ENCODE data around the gene ICAM3.

DNA sequence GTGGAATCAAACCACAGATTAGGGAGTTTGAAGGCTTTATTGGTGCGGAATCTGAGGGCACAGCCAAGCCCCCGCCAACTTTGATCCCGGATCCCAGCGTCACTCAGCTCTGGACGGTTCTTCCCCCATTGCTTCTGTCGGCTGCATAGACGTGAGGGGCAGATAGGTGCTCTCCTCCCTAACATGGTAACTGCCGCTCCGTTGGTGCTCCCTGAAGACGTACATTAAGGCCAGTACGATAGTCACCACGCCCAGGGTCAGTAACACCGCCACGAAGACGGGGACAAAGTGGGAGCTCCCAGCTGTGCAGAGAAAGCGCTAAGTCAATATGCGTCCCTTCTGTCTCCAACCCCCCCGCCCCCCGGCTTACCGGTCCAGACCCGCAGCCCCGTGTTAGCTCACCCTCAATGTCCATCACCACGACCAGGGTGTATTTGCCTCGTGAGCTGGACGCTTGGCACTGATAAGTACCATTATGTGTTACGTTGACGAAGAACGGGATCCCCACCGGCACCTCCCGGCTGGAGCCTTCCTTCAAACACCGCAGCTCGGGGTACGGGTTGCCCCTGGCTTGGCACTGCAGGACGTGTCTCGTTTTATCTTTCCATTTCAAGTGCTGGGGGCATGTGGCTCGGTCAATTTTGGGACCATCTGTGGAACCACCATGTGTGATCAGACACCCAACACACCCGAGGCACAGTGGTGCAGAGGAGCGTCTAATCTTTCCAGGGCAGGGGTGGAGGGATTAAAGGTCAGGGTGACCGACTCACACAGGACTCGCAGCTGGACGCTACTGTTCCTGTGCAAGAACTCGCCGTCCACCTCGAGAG is 5.5 kb downstream of the ICAM3 start:
- TF ChIP-seq CTCF (IDR thresholded peaks at IDR 0.05), result no peak
- no peak for TF ChIP-seq REST (IDR thresholded peaks at IDR 0.05; ENCODE audit: insufficient read depth in 1 of 2, low read depth in 2 of 2, low read length in 1 of 2)
- no peak for TF ChIP-seq POLR2AphosphoS5 (IDR thresholded peaks at IDR 0.05; ENCODE audit: low read depth, low read length)
